Motor neuron (in vitro differentiated cells): ENCODE measurements around the gene RIMS4. TPM values are rescaled to one million over a fixed set of nuclear protein-coding genes. Genes with fewer than 3 reads are reported as not detected.

Experiments
- ATAC-seq, 8 experiments: fragments of 200-7000 bp; cut with Tn5 transposase; replicated peaks in 6 of 8; 2 replicates each; pipeline ENCODE4 v1.8.0; 2021; ENCODE audit warnings: mild to moderate bottlenecking in 8 of 8, moderate library complexity in 8 of 8
- H3K27ac ChIP-seq, 2 donors: fragments of 250-450 bp; sonication (Bioruptor Pico); 2 replicates each; pipeline ENCODE4 v1.9.0; 2021; ENCODE audit warnings: antibody characterized with exemption in 2 of 2, mild to moderate bottlenecking in 2 of 2, moderate library complexity in 1 of 2
- H3K4me1 ChIP-seq, 2 donors: fragments of 250-450 bp; sonication (Bioruptor Pico); replicated peaks in 1 of 2; 2 replicates each; pipeline ENCODE4 v1.6.1; 2021; ENCODE audit warnings: antibody characterized with exemption in 2 of 2, mild to moderate bottlenecking in 2 of 2, moderate library complexity in 1 of 2
- H3K4me3 ChIP-seq, 5 donors: fragments of 250-450 bp; sonication (Bioruptor Pico); 2 replicates each; pipeline ENCODE4 v1.9.0; 2021; ENCODE audit warnings: antibody characterized with exemption in 5 of 5, mild to moderate bottlenecking in 5 of 5, moderate library complexity in 4 of 5
- WGBS, 10 experiments: fragments of 450-650 bp; shearing (Covaris generic); methylation state at CpG; one replicate each; pipeline ENCODE4 v1.0.0; 2022; 5-methylcytosine and 5-hydroxymethylcytosine counted together
- in situ Hi-C, 9 experiments: fragments of 400-800 bp; cut with MboI; loops; one replicate each; pipeline ENCODE4 v1.15.0; 2021; ENCODE audit warnings: low sequenced_read_pairs in 9 of 9, low pct_unique_long_range_greater_than_20kb in 2 of 9; ENCODE audit not compliant: unreplicated experiment in 9 of 9
- total RNA-seq, 8 experiments: library from RNA; unstranded; fragments of 300-600 nt; gene quantifications; 2 replicates each; pipeline versions ENCODE4 v1.2.3 to v1.2.4, GENCODE V29; 2022

The RIMS4 gene
- total RNA-seq, 8 experiments from 2014 or later, result 0.71 to 27.1 (median 16.0) TPM

GRCh38 chr20:44748005-44748370, 62.4 kb downstream of the RIMS4 start:
- WGBS, 10 experiments, result 20 to 100% (median 87%) methylated on average over 1 to 3 of the region's 3 CpGs; no CpG with 5 or more reads in 2 of the 10 experiments
- Histone ChIP-seq H3K4me3 (no peak overlapping the region), H3K27ac (no peak overlapping the region)

GRCh38 chr20:44747166-44748004, 63.0 kb downstream of the RIMS4 start:
- H3K27ac ChIP-seq, result no peak overlapping the region
- ATAC-seq, result peak; percentile 42 to 83 (median 78)
- in situ Hi-C loops, result loop anchor here in 2 of 9 experiments (10.0 to 25.0 kb wide), 2 partner anchors 115 to 117 kb away; no protein-coding TSS in a partner anchor
- H3K4me1 ChIP-seq, result peaks cover 11 to 16% of the 10 kb centered on the region in 2 donors
- no peak overlapping the region for H3K4me3 ChIP-seq
- 0 to 17% (median 13%) methylated on average over 1 to 4 of the region's 5 CpGs; no CpG with 5 or more reads in 3 of the 10 experiments for WGBS, 10 experiments

More at GRCh38 chr20:44748005-44748370, 62.4 kb downstream of the RIMS4 start:
- H3K4me1 ChIP-seq, result peaks cover 11 to 20% of the 10 kb centered on the region in 2 donors
- in situ Hi-C loops, result loop anchor here in 2 of 9 experiments (10.0 to 25.0 kb wide), 2 partner anchors 114 to 117 kb away; no protein-coding TSS in a partner anchor
- peak in 1 of 8 experiments; percentile 23 for ATAC-seq

GRCh38 chr20:44746367-44747165, 63.8 kb downstream of the RIMS4 start:
- ATAC-seq, result peak in 1 of 8 experiments; percentile 36
- Histone ChIP-seq H3K27ac (no peak overlapping the region), H3K4me3 (peak overlapping the region in 4 of 5 donors; percentile 25 to 38 (median 26)), H3K4me1 (peaks cover 7 to 12% of the 10 kb centered on the region in 2 donors)
- in situ Hi-C loops, result loop anchor here in 2 of 9 experiments (10.0 to 25.0 kb wide), 2 partner anchors 116 to 118 kb away; no protein-coding TSS in a partner anchor
- 20 to 90% (median 46%) methylated on average over 1 to 7 of the region's 12 CpGs; no CpG with 5 or more reads in 2 of the 10 experiments for WGBS, 10 experiments

- no peak within 1 kb of the TSS for H3K27ac ChIP-seq
- WGBS, 10 experiments, result 0% methylated on average over 4 of the region's 81 CpGs; no CpG with 5 or more reads in 9 of the 10 experiments
- H3K4me1 ChIP-seq, result peaks cover 7 to 12% of the 10 kb centered on the region in 2 donors
- peak within 1 kb of the TSS; percentile 24 to 38 (median 25) for H3K4me3 ChIP-seq
- ATAC-seq, result peak; percentile 63 to 83 (median 72)
- in situ Hi-C loops, result loop anchor here in 2 of 9 experiments (10.0 to 25.0 kb wide), 2 partner anchors 117 to 119 kb away; no protein-coding TSS in a partner anchor
These were observed 64.6 kb downstream of the RIMS4 start, which contains the start of gene KCNK15 for GRCh38 chr20:44745598-44746366. Gene KCNK15, plus strand, starts transcription at chr20:44745865. Its CDS starts 46 bp downstream, at chr20:44745911.

GRCh38 chr20:44745122-44745597, 65.2 kb downstream of the RIMS4 start:
- in situ Hi-C loops, result loop anchor here in 2 of 9 experiments (10.0 to 25.0 kb wide), 2 partner anchors 117 to 120 kb away; no protein-coding TSS in a partner anchor
- ATAC-seq, result peak in 1 of 8 experiments; percentile 4
- H3K4me3 ChIP-seq, result no peak overlapping the region
- no CpG with 5 or more reads among the region's 5 CpGs for WGBS, 10 experiments
- no peak overlapping the region for H3K27ac ChIP-seq
- peaks cover 7 to 12% of the 10 kb centered on the region in 2 donors for H3K4me1 ChIP-seq

DNA sequence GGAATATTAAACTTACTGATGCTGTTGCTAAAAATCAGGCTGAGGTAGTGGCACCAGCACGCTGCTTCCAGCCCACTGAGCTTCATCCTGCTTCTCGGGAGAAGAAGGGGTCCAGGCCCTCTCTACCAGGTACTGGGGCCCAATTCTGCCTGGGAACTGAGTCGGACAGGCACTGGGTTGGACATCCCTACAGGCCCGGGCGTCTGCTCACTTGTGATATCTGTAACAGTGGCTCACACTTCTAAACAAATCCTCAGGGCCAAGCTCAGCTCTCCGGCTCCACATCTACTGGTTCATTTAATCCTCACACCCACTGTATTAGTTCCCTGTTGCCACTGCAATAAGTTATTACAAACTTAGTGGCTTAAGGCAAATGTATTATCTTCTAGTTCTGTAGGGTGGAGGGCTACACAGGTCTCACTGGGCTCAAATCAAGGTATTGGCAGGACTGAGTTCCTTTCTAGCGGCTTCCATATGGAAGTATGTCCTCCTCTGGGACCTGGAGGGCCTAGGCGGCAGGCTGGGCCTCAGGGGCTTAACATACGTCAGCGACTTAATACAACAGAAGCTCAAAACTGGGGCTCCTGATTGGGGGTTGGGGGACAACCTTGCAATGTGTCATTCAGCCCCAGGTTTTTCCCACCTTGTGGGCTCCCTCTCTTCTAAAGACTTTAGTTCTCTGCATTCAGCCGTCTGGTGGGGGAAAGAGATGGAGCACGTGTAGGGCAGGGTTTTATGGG, 66.3 kb downstream of the RIMS4 start:
- H3K4me3 ChIP-seq, result no peak overlapping the region
- WGBS, 10 experiments, result 60 to 100% (median 92%) methylated on average over 1 to 7 of the region's 12 CpGs; no CpG with 5 or more reads in 2 of the 10 experiments
- no peak overlapping the region for H3K27ac ChIP-seq
- in situ Hi-C loops, result loop anchor here in 2 of 9 experiments (10.0 to 25.0 kb wide), 2 partner anchors 118 to 121 kb away; no protein-coding TSS in a partner anchor
- no peak for ATAC-seq
- H3K4me1 ChIP-seq, result peaks cover 7 to 12% of the 10 kb centered on the region in 2 donors

DNA sequence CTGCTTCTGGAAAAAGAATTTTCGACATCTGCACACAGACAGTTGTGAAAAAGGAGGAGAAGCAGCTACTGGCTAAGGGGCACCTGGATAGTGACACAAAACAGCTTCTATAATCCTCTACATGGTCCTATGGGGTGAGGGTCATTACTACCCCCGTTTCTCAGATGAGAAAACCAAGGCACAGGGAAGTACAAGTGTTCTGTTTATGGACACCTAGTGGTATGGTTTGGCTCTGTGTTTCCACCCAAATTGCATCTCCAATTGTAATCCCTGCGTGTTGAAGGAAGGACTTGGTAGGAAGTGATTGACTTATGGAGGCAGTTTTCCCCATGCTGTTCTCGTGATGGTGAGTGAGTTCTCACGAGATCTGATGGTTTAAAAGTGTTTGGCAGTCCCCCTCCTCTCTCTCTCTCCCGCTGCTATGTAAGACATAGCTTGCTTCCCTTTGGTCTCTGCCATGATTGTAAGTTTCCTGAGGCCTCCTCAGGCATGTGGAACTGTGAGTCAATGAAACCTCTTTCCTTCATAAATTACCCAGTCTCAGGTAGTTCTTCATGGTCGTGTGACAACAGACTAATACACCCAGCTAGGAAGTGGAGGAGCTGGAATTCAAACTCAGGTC, 67.2 kb downstream of the RIMS4 start:
- Histone ChIP-seq H3K27ac (no peak overlapping the region), H3K4me1 (peaks cover 10 to 12% of the 10 kb centered on the region in 2 donors), H3K4me3 (no peak overlapping the region)
- in situ Hi-C loops, result loop anchor here in 2 of 9 experiments (10.0 to 25.0 kb wide), 2 partner anchors 119 to 122 kb away; no protein-coding TSS in a partner anchor
- no peak for ATAC-seq
- WGBS, 10 experiments, result 10 to 80% (median 61%) methylated on average over 1 to 5 of the region's 7 CpGs; no CpG with 5 or more reads in 2 of the 10 experiments

GRCh38 chr20:44742304-44743079, 67.9 kb downstream of the RIMS4 start:
- in situ Hi-C loops, result loop anchor here in 2 of 9 experiments (10.0 to 25.0 kb wide), 2 partner anchors 120 to 122 kb away; no protein-coding TSS in a partner anchor

GRCh38 chr20:44739942-44740341, 70.4 kb downstream of the RIMS4 start:
- in situ Hi-C loops, result loop anchor here in 4 of 9 experiments (10.0 to 25.0 kb wide), 3 partner anchors 55 to 125 kb away; no protein-coding TSS in a partner anchor
- ATAC-seq, result no peak
- Histone ChIP-seq H3K27ac (no peak overlapping the region), H3K4me3 (no peak overlapping the region), H3K4me1 (peaks cover 0 to 3% of the 10 kb centered on the region in 2 donors)
- WGBS, 10 experiments, result 7 to 83% (median 37%) methylated on average over 1 to 2 of the region's 2 CpGs; no CpG with 5 or more reads in 6 of the 10 experiments

More at GRCh38 chr20:44742304-44743079, 67.9 kb downstream of the RIMS4 start:
- Histone ChIP-seq H3K27ac (no peak overlapping the region), H3K4me1 (peaks cover 10 to 12% of the 10 kb centered on the region in 2 donors), H3K4me3 (no peak overlapping the region)
- ATAC-seq, result no peak
- WGBS, 10 experiments, result 47 to 83% (median 76%) methylated on average over 2 to 10 of the region's 14 CpGs; no CpG with 5 or more reads in 6 of the 10 experiments
